PC-3 (cell line): ENCODE measurements around the gene ATPAF1. TPM values are rescaled to one million over a fixed set of nuclear protein-coding genes. Genes with fewer than 3 reads are reported as not detected.
A peak's percentile ranks its signal among the peaks of the same experiment; 100 is the strongest.

Experiments
- ATAC-seq: fragments of 200-7000 bp; cut with Tn5 transposase; 2 replicates; pipeline ENCODE4 v1.9.1; 2020; ENCODE audit warnings: mild to moderate bottlenecking, moderate library complexity
- BruUV-seq: library from RNA; stranded (reverse); fragments of 400-500 nt; replicated peaks from 2 replicates; lab custom pipeline; 2021; lab: Mats Ljungman, UMichigan
- CTCF ChIA-PET: fragments of 300-600 bp; sonication (Branson Sonifier 250); formaldehyde crosslinking; loops from one replicate; lab custom pipeline; 2022; ENCODE audit warnings: antibody characterized with exemption; lab: Charles Lee
- POLR2A ChIA-PET: fragments of 300-600 bp; sonication (Branson Sonifier 250); formaldehyde crosslinking; loops from one replicate; lab custom pipeline; 2022; ENCODE audit warnings: antibody characterized with exemption; ENCODE audit not compliant: unreplicated experiment; lab: Charles Lee
- DNase-seq: peaks from one replicate; pipeline ENCODE4 v3.0.0-alpha.2; 2015
- H2AFZ ChIP-seq: fragments of 300-600 bp; sonication (generic); 2 replicates; pipeline ENCODE4 v1.6.0; 2016; ENCODE audit warnings: antibody characterized with exemption, low read length
- H3F3A ChIP-seq: fragments of 300-600 bp; sonication (generic); one replicate; pipeline ENCODE4 v1.6.0; 2017; ENCODE audit warnings: antibody characterized with exemption, low read length, control low read depth, mild to moderate bottlenecking; ENCODE audit not compliant: unreplicated experiment
- H3K27ac ChIP-seq: fragments of 300-600 bp; sonication (generic); 2 replicates; pipeline ENCODE4 v1.5.1; 2016; ENCODE audit warnings: mild to moderate bottlenecking, low read length
- H3K27me3 ChIP-seq: fragments of 300-600 bp; sonication (generic); 2 replicates; pipeline ENCODE4 v1.6.1; 2016; ENCODE audit warnings: low read length, mixed read lengths
- H3K36me3 ChIP-seq: fragments of 300-600 bp; sonication (generic); 2 replicates; pipeline ENCODE4 v1.6.1; 2016; ENCODE audit warnings: low read depth, mixed run types, low read length, mixed read lengths
- H3K4me1 ChIP-seq: fragments of 300-600 bp; sonication (generic); 2 replicates; pipeline ENCODE4 v1.5.1; 2016; ENCODE audit warnings: low read length; ENCODE audit not compliant: insufficient read depth
- H3K4me2 ChIP-seq: fragments of 300-600 bp; sonication (generic); 2 replicates; pipeline ENCODE4 v1.6.0; 2016; ENCODE audit warnings: low read length
- H3K4me3 ChIP-seq: fragments of 300-600 bp; sonication (generic); 2 replicates; pipeline ENCODE4 v1.5.1; 2016; ENCODE audit warnings: mild to moderate bottlenecking, low read length, mixed read lengths
- H3K79me2 ChIP-seq: fragments of 300-600 bp; sonication (generic); 2 replicates; pipeline ENCODE4 v1.6.1; 2017; ENCODE audit warnings: low read length, mixed read lengths
- H3K9ac ChIP-seq: fragments of 300-600 bp; sonication (generic); 2 replicates; pipeline ENCODE4 v1.6.0; 2016; ENCODE audit warnings: mild to moderate bottlenecking, low read length
- H3K9me2 ChIP-seq: fragments of 300-600 bp; sonication (generic); replicated peaks from 2 replicates; pipeline ENCODE4 v1.6.1; 2016; ENCODE audit warnings: mixed run types, low read length, mixed read lengths
- H3K9me3 ChIP-seq: fragments of 300-600 bp; sonication (generic); 2 replicates; pipeline ENCODE4 v1.6.1; 2016; ENCODE audit warnings: low read length, mixed read lengths
- H4K20me1 ChIP-seq: fragments of 300-600 bp; sonication (generic); 2 replicates; pipeline ENCODE4 v1.6.1; 2016; ENCODE audit warnings: low read length, mixed read lengths
- CTCF ChIP-seq: fragments of 300-600 bp; sonication (generic); conservative IDR thresholded peaks from 2 replicates; pipeline ENCODE4 v1.5.1; 2017; ENCODE audit warnings: antibody characterized with exemption, low read depth, mild to moderate bottlenecking, low read length
- EZH2 ChIP-seq: fragments of 300-600 bp; sonication (generic); IDR thresholded peaks from one replicate; pipeline ENCODE4 v1.6.1; 2017; ENCODE audit warnings: antibody characterized with exemption, mild to moderate bottlenecking, low read length; ENCODE audit not compliant: unreplicated experiment
- EZH2phosphoT487 ChIP-seq: fragments of 300-600 bp; sonication (generic); IDR thresholded peaks from 2 replicates; pipeline ENCODE4 v1.6.1; 2018; ENCODE audit warnings: mild to moderate bottlenecking, antibody characterized with exemption, low read length, borderline replicate concordance
- intact Hi-C: fragments of 100-400 bp; cut with micrococcal nuclease; formaldehyde crosslinking; loops from 2 replicates; pipeline ENCODE4 v1.9.0; 2023
- total RNA-seq: library from RNA; depleted of rRNA; stranded (reverse); fragments of >200 nt; gene quantifications from 2 replicates; pipeline ENCODE4 v1.2.3, GENCODE V29; 2014

ATPAF1 gene
- total RNA-seq, 1 experiment from 2014 or later = 68.3 TPM

GRCh38 chr1:46687921-46688509, 19.9 kb upstream of the ATPAF1 start:
- DNase-seq = no peak
- Histone ChIP-seq H3K27ac (no peak overlapping the region), H3K36me3 (peaks cover 83% of the 10 kb centered on the region), H3K4me3 (no peak overlapping the region), H3K9me3 (no peaks in the 10 kb centered on the region), H3K9me2 (no peaks in the 10 kb centered on the region), H3K4me1 (peaks cover 19% of the 10 kb centered on the region), H2AFZ (no peak overlapping the region), H4K20me1 (no peaks in the 10 kb centered on the region), H3K79me2 (no peaks in the 10 kb centered on the region), H3K27me3 (no peaks in the 10 kb centered on the region), H3K4me2 (peak overlapping the region; percentile 24; the same call in 1 of the 2 replicates), H3F3A (no peaks in the 10 kb centered on the region), H3K9ac (no peak overlapping the region)
- no peak for TF ChIP-seq EZH2
- no peak for TF ChIP-seq EZH2phosphoT487
- no peak for TF ChIP-seq CTCF
- BruUV-seq = no TSS peak
- ChIA-PET POLR2A (no interaction called here), CTCF (no interaction called here)
- intact Hi-C loops = loop anchor here (5.0 kb wide), 1 partner anchor 39 kb away; no protein-coding TSS in a partner anchor
- no peak; the same call in 1 of the 2 replicates for ATAC-seq

GRCh38 chr1:46687093-46687659, 19.0 kb upstream of the ATPAF1 start:
- no peaks in the 10 kb centered on the region for H4K20me1 ChIP-seq
- H3K9ac ChIP-seq = no peak overlapping the region
- peaks cover 27% of the 10 kb centered on the region for H3K4me1 ChIP-seq
- H3K9me3 ChIP-seq = no peaks in the 10 kb centered on the region
- no peak overlapping the region for H3K27ac ChIP-seq
- H3F3A ChIP-seq = no peaks in the 10 kb centered on the region
- no peaks in the 10 kb centered on the region for H3K27me3 ChIP-seq
- ChIA-PET POLR2A (no interaction called here), CTCF (no interaction called here)
- peak overlapping the region; percentile 24 for H3K4me2 ChIP-seq
- H3K9me2 ChIP-seq = no peaks in the 10 kb centered on the region
- H2AFZ ChIP-seq = no peak overlapping the region
- peaks cover 87% of the 10 kb centered on the region for H3K36me3 ChIP-seq
- BruUV-seq = no TSS peak
- DNase-seq = peak; percentile 85
- intact Hi-C loops = loop anchor here (5.0 kb wide), 1 partner anchor 40 kb away; no protein-coding TSS in a partner anchor
- H3K4me3 ChIP-seq = no peak overlapping the region
- no peaks in the 10 kb centered on the region for H3K79me2 ChIP-seq
- no peak for TF ChIP-seq CTCF
- TF ChIP-seq EZH2phosphoT487 = no peak
- no peak for TF ChIP-seq EZH2
- peak; percentile 59 for ATAC-seq

GRCh38 chr1:46686255-46686654, 18.1 kb upstream of the ATPAF1 start:
- BruUV-seq = no TSS peak
- Histone ChIP-seq H3K27me3 (no peaks in the 10 kb centered on the region), H3K79me2 (no peaks in the 10 kb centered on the region), H3F3A (no peaks in the 10 kb centered on the region), H3K4me2 (no peak overlapping the region), H3K36me3 (peaks cover 84% of the 10 kb centered on the region), H3K9me2 (no peaks in the 10 kb centered on the region), H2AFZ (no peak overlapping the region), H3K9ac (no peak overlapping the region), H3K4me3 (no peak overlapping the region), H3K9me3 (no peaks in the 10 kb centered on the region), H3K4me1 (peaks cover 36% of the 10 kb centered on the region), H3K27ac (no peak overlapping the region), H4K20me1 (no peaks in the 10 kb centered on the region)
- no peak for TF ChIP-seq CTCF
- no peak for TF ChIP-seq EZH2
- no peak for TF ChIP-seq EZH2phosphoT487
- DNase-seq = no peak
- intact Hi-C loops = loop anchor here (5.0 kb wide), 1 partner anchor 41 kb away; no protein-coding TSS in a partner anchor
- no peak for ATAC-seq
- ChIA-PET POLR2A (no interaction called here), CTCF (no interaction called here)
